ENCODE measurements around the gene KAZALD1. TPM values are rescaled to one million over a fixed set of nuclear protein-coding genes. Genes with fewer than 3 reads are reported as not detected.
A peak's percentile ranks its signal among the peaks of the same experiment; 100 is the strongest.

The KAZALD1 gene
- total RNA-seq, 1 donor from 2014 or later = 7.8 TPM

DNA sequence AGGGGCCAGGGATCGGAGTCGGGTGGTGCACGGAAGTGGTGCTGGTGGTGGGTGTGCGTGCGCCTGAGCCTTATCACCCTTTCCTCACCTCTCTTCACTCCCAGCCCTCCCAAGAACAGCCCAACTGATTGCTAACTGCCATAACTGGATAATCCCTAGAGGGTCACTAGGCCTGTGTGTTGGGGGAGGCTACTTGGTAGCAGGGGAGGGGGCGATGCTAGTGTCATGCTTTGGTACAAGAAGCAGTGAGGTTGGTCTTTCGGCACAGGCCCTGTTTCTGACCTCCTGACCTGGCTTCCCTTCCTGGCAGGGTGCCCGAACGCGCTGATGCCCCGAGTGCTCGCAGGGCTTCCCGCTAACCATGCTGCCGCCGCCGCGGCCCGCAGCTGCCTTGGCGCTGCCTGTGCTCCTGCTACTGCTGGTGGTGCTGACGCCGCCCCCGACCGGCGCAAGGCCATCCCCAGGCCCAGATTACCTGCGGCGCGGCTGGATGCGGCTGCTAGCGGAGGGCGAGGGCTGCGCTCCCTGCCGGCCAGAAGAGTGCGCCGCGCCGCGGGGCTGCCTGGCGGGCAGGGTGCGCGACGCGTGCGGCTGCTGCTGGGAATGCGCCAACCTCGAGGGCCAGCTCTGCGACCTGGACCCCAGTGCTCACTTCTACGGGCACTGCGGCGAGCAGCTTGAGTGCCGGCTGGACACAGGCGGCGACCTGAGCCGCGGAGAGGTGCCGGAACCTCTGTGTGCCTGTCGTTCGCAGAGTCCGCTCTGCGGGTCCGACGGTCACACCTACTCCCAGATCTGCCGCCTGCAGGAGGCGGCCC lies 652 bp downstream of the KAZALD1 start:
- intact Hi-C loops (cut with micrococcal nuclease) = no loop called here
- peak; percentile 11 for ATAC-seq

GRCh38 chr10:101063050-101063525 lies 1.3 kb downstream of the KAZALD1 start:
- ATAC-seq = no peak
- intact Hi-C loops (cut with micrococcal nuclease) = no loop called here
- DNase-seq = no peak

More for the DNA sequence above, 652 bp downstream of the KAZALD1 start:
- peak; percentile 79 for DNase-seq

- DNase-seq = no peak
- intact Hi-C loops (cut with micrococcal nuclease) = no loop called here
- ATAC-seq = no peak
Measured at GRCh38 chr10:101063548-101064414, 2.0 kb downstream of the KAZALD1 start.

DNA sequence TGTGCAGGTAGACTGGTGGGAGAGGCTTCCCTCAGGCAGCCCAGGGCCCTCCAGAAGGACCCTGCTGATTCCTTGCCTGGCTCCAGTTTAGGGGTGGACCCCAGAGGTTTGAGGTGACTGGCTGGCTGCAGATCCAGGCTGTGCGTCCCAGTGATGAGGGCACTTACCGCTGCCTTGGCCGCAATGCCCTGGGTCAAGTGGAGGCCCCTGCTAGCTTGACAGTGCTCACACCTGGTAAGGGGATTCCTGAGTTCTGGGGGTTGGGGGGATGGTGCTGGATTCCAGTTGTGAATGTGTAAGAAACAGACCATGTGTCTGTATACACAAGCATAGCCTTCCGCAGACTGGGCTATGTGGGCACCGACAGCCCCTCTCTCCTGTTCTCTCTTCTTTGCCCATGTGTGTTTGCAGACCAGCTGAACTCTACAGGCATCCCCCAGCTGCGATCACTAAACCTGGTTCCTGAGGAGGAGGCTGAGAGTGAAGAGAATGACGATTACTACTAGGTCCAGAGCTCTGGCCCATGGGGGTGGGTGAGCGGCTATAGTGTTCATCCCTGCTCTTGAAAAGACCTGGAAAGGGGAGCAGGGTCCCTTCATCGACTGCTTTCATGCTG lies 2.7 kb downstream of the KAZALD1 start:
- ATAC-seq (no peak), DNase-seq (no peak)
- intact Hi-C loops (cut with micrococcal nuclease) = no loop called here

DNA sequence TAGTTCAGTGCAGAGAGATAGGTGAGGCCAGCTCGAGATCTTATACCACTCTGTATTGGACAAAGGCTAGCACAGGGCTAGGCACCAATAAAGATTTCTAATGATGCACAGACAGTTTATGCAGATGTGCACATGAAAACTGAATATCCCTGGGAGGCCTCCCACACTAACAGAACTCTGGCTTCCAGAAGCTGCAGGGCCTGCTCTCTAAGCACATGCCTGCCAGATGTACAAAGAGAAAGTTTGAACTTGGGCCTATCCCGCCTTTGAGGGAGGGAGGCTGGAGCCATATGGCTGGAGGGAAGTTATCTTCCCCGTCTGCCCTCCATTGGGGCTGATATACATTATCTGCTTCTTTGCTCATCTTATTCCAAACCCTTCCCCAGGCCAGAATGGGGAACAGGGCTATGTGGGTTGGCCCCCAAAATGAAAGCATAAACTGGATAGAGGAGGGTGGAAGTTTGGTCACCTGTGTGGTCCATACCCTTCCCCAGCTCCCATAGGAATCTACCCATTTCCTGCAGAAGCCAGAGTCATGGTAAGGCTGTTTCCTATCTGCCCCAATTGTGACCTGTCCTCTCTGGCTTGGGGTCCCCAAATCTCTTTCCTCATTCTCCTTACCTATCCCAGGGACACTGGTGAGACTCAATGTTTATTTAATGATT lies 3.8 kb downstream of the KAZALD1 start:
- DNase-seq = no peak
- no peak for ATAC-seq
- intact Hi-C loops (cut with micrococcal nuclease) = no loop called here

DNA sequence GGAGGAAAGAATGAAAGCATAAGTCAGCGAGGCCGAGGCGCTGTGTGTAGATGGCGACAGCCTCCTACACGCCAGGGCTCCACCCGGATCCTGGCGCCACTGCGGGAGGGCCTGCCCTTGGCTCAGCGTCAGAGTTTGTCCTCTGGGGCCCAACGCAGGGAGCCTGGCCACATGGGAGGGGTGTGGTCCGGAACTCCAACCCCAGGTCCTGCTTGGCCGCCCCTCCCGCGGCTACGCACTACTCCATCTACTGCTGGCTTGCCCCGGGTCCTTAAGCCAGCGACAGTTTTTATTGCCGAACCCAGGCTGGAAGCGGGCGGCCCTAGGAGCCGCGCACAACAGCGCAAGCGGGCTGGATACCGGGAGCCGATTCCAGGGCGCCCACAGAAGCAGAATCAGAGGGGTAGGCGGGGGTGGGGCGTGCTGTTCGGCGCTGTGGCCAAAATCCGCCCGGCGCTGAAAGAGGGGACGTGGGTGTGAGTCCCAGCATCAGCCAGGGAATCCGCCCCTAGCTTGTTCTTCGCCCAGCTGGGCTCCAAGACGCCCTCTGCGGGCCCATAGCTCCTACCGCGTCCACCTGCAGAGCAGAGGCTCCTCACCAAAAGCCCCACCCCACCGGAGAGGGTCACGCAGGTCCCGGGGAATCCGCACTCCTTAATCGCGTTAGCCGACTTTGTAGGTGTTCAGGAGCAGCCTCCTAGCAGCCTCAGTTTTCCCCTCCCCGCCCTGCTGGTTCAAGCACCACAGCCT lies 4.5 kb downstream of the KAZALD1 start:
- intact Hi-C loops (cut with micrococcal nuclease) = no loop called here
- ATAC-seq = peak; percentile 56
- DNase-seq = peak; percentile 83

GRCh38 chr10:101066896-101067355 lies 5.1 kb downstream of the KAZALD1 start:
- no peak for DNase-seq
- intact Hi-C loops (cut with micrococcal nuclease) = no loop called here
- peak; percentile 5 for ATAC-seq

GRCh38 chr10:101067356-101068083 lies 5.7 kb downstream of the KAZALD1 start:
- intact Hi-C loops (cut with micrococcal nuclease) = no loop called here
- peak; percentile 68 for DNase-seq
- ATAC-seq = peak; percentile 60

GRCh38 chr10:101069441-101069840 lies 7.7 kb downstream of the KAZALD1 start:
- intact Hi-C loops (cut with micrococcal nuclease) = no loop called here

DNA sequence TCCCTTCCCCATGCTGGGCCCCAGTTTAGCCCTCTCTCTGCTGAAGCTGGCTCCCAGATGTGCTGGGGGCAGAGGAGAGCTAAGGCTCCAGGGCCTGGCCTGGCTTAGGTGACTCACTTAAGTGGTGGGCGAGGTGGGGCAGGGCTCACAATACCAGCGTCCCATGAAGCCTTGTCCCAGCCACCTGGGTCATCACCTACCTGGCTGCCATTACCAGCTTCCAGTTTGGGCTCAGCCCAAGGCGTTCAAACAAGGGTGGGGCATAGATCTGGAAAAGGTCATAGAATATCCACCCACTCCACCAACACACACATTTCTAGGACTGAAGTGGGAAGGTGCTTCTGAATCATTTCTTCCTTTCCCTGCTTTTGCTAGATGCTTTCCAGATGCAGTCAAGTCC lies 8.3 kb downstream of the KAZALD1 start:
- intact Hi-C loops (cut with micrococcal nuclease) = no loop called here
- DNase-seq (no peak), ATAC-seq (no peak)

More at GRCh38 chr10:101069441-101069840, 7.7 kb downstream of the KAZALD1 start:
- no peak for ATAC-seq
- DNase-seq = no peak

GRCh38 chr10:101071267-101071884 lies 9.6 kb downstream of the KAZALD1 start:
- ATAC-seq = no peak
- no peak for DNase-seq

DNA sequence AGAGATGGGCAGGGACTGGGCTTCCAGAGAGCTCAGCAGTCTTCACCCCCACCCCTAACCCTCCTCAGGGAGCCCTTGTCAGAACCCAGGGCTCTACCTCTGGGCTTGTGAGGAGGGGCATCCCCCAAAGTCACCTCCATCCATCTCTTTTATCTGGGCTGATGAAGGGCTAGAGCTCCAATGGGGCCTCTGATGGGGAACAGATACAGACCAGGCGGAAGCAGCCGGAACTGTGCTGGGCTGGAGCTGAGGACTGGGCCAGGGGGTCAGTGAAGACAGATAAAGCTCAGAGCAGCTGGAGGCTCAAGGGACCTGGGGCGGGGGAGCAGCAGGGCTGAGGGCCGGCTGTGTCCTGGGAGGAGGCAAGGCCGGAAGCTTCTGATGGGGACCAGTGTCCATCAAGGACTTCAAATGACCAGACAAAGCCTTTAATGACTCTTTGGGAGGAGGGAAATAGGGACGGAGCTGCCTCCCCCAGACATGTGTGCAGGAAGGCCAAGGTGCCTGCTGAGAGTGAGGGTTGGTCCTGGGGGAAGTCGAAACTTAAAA lies 10.2 kb downstream of the KAZALD1 start:
- intact Hi-C loops (cut with micrococcal nuclease) = no loop called here
- no peak for DNase-seq
- ATAC-seq = peak; percentile 9

More at GRCh38 chr10:101071267-101071884, 9.6 kb downstream of the KAZALD1 start:
- intact Hi-C loops (cut with micrococcal nuclease) = no loop called here

DNA sequence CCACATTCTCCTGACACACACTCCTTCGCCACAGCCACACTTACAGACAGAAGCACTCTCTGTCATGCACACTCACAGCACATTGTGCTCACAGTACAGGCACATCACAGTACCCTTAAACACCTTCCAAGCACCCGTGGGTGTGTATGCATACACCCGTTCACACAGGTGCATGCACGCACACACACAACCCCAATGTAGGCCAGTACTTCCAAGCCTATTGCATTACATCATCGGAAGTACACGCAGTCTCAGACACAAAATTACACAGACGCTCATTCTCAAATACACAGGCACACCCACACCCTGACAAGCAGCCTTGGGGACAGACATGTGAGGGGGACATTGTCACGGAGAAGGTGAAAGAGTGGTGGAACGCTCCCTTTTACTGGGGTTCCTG lies 11.1 kb downstream of the KAZALD1 start:
- DNase-seq (no peak), ATAC-seq (no peak)
- intact Hi-C loops (cut with micrococcal nuclease) = no loop called here

DNA sequence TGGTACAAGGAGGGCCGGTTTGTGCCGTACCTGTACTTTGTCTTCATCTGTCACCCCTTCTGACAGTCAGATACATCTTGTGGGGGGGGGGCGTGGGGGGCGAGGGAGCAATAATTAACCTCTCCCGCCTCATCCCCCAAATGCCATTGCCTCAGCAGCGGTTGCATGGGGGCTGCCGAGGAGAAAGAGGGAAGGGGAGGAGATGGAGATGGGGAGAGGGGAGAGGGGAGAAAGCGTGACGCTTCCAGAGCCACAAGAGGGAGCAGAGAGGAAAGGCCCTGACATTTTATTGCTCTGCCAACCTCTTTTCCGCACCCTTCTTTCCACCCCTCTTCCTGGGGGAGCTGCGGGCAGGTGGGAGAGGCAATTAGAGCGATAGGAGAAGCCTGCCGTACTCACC lies 11.8 kb downstream of the KAZALD1 start:
- no peak for ATAC-seq
- intact Hi-C loops (cut with micrococcal nuclease) = no loop called here
- no peak for DNase-seq

DNA sequence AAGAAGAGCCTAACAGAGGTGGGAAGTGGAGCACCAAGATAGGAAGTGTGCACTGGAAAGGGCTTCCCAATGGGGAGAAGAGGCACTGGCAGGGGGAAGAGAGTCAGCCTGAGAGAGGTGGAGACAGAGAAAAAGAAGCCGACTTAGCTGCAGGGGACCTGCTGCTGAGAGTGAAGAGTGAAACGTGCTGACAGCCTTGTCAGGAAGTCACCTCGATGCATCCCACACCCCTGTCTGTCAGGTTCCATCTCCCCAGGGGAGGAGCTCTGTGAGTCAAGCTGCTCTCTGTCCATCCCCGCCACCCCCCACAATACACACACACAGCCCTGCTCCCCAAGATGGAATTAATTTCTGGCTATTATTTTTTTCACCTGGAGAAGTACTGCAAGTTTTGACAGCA lies 14.0 kb downstream of the KAZALD1 start:
- ATAC-seq (no peak), DNase-seq (no peak)
- intact Hi-C loops (cut with micrococcal nuclease) = no loop called here

- intact Hi-C loops (cut with micrococcal nuclease) = no loop called here
- ATAC-seq = no peak
- DNase-seq = no peak
Measured at GRCh38 chr10:101076630-101077029, 14.8 kb downstream of the KAZALD1 start.

DNA sequence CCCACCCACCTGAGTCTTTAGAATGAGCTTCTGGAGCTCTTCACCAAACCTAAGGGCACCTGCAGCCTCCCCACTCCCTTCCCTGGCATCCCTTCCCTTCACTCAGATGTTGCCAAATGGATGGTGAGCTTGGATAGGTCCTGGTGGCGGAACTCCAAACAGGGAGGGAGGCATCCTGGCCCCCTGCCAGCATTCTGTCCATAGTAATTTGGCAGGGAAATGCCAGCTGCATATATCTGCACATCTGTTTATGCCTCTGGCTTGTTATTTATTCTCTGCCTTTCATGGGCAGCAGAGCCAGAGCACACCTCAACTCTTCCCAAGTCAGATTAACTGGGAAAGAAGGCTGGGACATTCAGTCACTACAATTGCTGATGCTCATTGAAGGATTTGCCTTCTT lies 18.1 kb downstream of the KAZALD1 start:
- ATAC-seq (no peak), DNase-seq (no peak)
- intact Hi-C loops (cut with micrococcal nuclease) = no loop called here

Data from left ventricle myocardium superior (tissue), 1 donor.